AG09319 (cell line): ENCODE results near the gene LIPI.
"Not testable (repeated sequence)": the region's sequence is repeated elsewhere in the genome, so short reads cannot be mapped to it uniquely, and the experiment has no call there.

ENCODE experiments used
- DNase-seq: peaks from one replicate; pipeline ENCODE4 v3.0.0-alpha.2; 2010; ENCODE audit warnings: low read depth; ENCODE audit errors: extremely low read depth
- CTCF ChIP-seq: IDR thresholded peaks from 2 replicates; pipeline ENCODE4 v1.5.1; 2011; ENCODE audit warnings: low read depth, mild to moderate bottlenecking, inconsistent platforms, low read length, moderate library complexity

LIPI gene

GRCh38 chr21:14215971-14216641 lies 5.4 kb upstream of the LIPI start, which contains the start of gene RBM11:
TSS of gene RBM11 (plus strand) at chr21:14216157. CDS start at chr21:14216187, 30 bp downstream.
- DNase-seq = no peak
- no peak for TF ChIP-seq CTCF

GRCh38 chr21:14213164-14213563 lies 2.4 kb upstream of the LIPI start:
- DNase-seq = no peak
- TF ChIP-seq CTCF = no peak

- no peak for TF ChIP-seq CTCF
- DNase-seq = no peak
Observed at GRCh38 chr21:14206222-14206621, 4.5 kb downstream of the LIPI start.

- DNase-seq = not testable (repeated sequence)
Observed at GRCh38 chr21:14166463-14167223, 44.1 kb downstream of the LIPI start.

GRCh38 chr21:14143999-14144398 lies 66.8 kb downstream of the LIPI start:
- TF ChIP-seq CTCF = no peak
- DNase-seq = no peak

GRCh38 chr21:14124266-14124665 lies 86.5 kb downstream of the LIPI start:
- TF ChIP-seq CTCF = no peak
- no peak for DNase-seq

- no peak for DNase-seq
- TF ChIP-seq CTCF = no peak
Observed at GRCh38 chr21:14121719-14122118, 89.0 kb downstream of the LIPI start.
